NCI-H526 treated with DMSO at 0.1 percent for 48 hours (cell line): ENCODE data around the gene INVS.
A peak's percentile ranks its signal among the peaks of the same experiment; 100 is the strongest.
"Not testable (repeated sequence)": the region's sequence is repeated elsewhere in the genome, so short reads cannot be mapped to it uniquely, and the experiment has no call there.

Experiments
- DNase-seq: peaks from one replicate; lab custom pipeline; 2025; lab: John Stamatoyannopoulos, UW

INVS gene

GRCh38 chr9:100098887-100099721, at the start of gene INVS, which contains the start of gene ERP44:
TSS of gene INVS (plus strand) at chr9:100099243. CDS start at chr9:100104522, 5,279 bp downstream.
TSS of gene ERP44 (minus strand) at chr9:100099000. CDS start at chr9:100098840, 160 bp downstream.
- peak; percentile 96 for DNase-seq

DNA sequence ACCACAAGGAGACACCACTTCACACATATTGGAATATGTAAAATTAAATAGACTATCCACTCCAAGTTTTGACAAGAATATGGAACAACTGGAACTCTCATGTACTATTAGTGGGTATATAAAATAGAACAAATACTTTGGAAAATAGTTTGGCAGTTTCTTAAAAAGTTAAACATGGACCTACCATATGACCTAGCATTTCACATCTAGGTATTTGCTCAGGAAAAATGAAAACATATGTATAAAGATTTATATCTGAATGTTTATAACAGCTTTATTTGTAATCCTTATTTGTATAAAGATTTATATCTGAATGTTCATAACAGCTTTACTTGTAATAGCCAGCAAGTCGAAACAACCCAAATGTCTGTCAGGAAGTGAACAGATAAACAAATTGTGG, 49.5 kb upstream of the INVS start:
- no peak for DNase-seq

DNA sequence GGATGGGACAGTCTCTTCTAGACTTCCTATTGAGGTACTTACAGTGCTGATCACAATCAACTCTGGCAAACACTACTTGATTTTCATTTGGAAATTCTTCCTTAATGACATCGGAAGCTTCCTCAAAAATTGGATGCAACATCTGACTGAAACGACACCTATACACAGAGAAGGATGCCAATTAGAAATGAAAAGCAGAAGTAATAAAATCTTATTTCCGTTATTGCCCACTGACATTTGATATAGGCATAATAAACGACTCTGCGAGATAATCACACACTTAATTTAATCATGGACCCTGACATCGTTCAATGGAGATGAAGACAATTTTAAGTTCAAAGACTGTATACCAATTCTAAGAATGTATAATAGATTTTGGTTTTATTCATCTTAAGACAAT, 46.7 kb upstream of the INVS start:
- no peak for DNase-seq

DNA sequence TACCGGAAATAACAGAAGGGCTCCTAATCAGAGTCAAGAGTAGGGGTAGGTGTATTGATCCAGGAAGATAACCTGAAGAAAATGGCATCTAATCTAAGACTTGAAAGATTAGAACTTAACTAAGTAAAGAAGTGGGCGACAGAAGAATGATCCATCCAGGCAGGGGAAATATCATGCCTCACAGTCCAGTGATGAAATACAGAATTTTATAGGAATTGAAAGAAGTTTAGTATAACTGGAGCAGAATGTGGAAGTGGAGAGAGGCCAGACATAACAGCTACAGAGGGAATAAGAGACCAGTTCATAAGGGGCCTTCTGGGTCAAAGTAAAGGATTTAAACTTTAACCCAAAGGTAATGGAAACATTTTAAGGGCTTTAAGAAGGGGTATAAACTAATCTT, 42.5 kb upstream of the INVS start:
- DNase-seq: no peak

GRCh38 chr9:100057624-100058023, 41.4 kb upstream of the INVS start:
- DNase-seq: no peak

- DNase-seq: no peak
Observed at GRCh38 chr9:100058699-100059579, 40.1 kb upstream of the INVS start.

DNA sequence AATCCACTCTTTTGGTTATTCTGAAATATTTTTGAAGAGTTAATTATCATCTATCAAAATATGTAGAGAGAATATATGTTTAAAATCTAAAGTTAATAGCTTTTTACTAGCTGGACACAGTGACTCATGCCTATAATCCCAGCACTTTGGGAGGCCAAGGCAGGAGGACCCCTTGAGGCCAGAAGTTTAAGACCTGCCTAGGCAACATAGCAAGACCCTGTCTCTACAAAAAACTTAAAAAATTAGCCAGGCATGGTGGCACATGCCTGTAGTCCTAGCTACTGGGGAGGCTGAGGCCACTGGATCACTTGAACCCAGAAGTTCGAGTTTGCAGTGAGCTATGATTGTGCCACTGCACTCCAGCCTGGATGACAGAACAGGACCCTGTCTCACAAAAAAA, 36.4 kb upstream of the INVS start:
- not testable (repeated sequence) for DNase-seq

DNA sequence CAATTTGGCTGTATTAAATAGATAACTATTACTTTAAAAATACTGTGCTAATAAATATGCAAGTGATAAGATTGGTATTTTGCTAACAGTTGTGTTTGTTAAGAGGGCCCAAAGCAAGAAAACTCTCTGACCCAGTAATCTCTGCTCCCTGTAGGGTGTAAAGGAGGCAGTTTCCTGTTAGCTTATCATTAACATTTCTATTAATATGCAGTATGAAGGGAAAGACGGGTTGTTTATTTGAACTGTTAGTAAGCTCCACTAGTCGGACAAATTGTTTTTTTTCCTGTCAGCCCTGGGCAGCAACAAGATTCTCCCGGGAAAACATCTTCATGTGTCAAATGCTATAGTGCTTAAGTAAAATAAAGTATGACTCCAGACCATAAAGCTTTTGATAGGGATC, 35.9 kb upstream of the INVS start:
- no peak for DNase-seq

DNA sequence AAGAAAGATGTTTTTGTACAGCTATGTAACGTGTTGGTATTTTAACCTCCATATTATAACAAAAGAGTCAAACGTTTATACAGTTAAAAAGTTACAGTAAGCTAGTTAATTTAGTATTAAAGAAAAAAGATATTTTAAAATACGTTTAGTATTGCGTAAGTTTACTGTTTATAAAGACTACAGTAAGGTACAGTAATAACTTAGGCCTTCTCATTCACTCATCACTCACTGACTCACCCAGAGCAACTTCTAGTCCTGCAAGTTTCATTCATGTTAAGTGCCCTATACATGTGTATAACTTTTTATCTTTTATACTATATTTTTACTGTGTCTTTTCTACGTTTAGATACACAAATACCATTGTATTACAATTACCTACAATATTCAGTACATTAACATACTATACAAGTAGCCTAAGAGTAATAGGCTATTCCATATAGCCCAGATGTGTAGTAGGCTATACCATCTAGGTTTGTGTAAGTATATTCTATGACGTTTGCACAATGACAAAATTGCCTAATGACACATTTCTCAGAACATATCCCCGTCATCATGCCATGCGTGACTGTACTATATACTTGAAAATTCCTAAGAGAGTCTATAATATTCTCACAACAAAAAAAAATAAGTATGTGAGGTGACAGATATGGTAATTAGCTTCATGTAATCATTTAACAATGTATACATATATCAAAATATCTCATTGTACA, 34.0 kb upstream of the INVS start:
- DNase-seq: no peak

DNA sequence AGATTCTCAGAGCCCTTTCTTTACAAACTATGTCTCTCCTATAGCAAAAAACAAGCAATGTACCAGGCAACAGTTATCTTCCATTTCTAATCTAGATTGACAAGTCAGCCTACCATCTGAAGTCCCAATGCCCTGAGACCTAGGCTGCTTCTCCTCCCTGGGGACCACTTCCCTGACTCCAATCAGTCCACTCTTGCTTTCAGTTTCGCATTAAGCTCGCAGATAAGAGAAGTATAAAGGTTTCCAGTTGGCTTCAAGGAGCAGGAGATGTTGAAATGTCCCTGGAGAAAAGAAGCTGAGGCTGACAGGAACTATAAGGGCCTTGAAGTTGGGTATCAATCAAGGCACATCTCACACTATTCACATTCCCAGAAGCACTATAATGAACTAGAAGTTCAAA, 32.5 kb upstream of the INVS start:
- DNase-seq: no peak

DNA sequence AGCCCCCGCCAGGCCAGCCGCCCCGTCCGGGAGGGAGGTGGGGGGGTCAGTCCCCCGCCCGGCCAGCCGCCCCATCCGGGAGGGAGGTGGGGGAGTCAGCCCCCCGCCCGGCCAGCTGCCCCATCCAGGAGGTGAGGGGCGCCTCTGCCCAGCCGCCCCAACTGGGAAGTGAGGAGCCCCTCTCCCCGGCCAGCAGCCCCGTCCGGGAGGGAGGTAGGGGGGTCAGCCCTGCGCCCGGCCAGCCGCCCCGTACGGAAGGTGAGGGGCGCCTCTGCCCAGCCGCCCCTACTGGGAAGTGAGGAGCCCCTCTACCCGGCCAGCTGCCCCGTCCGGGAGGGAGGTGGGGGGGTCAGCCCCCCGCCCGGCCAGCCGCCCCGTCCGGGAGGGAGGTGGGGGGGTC, 31.1 kb upstream of the INVS start:
- not testable (repeated sequence) for DNase-seq

GRCh38 chr9:100069068-100069467, 30.0 kb upstream of the INVS start:
- DNase-seq: not testable (repeated sequence)

GRCh38 chr9:100070104-100071041, 28.7 kb upstream of the INVS start:
- DNase-seq: no peak

GRCh38 chr9:100071271-100071670, 27.8 kb upstream of the INVS start:
- DNase-seq: no peak

GRCh38 chr9:100072805-100073204, 26.2 kb upstream of the INVS start:
- no peak for DNase-seq

- no peak for DNase-seq
Observed at GRCh38 chr9:100074093-100074492, 24.9 kb upstream of the INVS start.

GRCh38 chr9:100074989-100075388, 24.1 kb upstream of the INVS start:
- DNase-seq: no peak

- DNase-seq: not testable (repeated sequence)
Observed at GRCh38 chr9:100076256-100076655, 22.8 kb upstream of the INVS start.

DNA sequence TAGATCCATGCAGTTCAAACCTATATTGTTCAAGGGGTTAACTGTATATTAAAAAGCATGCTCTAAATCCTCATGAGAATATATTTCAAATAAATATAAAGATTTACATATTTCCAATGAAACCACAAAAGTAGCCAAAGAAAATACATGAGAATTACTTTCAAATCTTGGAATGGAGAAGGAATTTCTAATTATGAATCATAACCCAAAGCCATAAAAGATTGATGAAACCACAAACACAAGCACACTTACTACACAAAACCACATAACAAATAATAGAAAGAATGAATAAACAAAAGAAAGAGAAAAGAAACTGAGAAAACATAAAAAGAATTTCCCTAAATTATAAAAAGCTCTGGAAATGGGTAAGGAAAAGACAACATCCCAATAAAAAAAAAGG, 16.3 kb upstream of the INVS start:
- no peak for DNase-seq

DNA sequence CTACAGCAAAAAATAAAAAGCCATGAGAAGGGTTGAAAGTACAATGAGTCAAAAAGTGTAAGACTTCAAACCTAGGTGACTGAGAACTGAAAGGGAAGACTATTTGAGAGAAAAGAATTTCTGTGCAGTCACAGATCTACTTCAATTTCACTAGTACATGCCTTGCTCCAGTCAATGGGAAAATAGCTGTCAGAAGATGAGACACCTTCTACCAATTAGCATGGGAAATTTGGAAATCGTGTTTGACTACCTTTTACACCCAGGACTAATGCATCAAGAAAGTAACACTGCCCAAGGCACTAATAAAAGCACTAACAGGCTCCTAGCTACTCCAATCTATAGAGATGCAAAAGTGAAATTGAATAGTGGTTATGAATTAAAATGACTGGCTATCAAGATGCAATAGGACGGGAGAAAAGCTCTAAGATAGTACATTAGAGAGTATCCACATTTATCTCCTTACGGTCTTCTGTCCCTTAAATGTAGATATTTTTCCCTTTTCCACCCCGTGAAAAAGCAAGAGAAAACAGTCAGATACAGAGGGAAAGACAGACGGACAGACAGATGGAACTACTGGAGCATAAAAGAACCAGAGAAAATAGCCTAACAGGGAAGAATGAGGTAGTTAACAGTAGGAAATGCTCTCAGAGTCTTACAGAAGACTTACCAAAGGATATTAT, 15.5 kb upstream of the INVS start:
- peak; percentile 15 for DNase-seq

DNA sequence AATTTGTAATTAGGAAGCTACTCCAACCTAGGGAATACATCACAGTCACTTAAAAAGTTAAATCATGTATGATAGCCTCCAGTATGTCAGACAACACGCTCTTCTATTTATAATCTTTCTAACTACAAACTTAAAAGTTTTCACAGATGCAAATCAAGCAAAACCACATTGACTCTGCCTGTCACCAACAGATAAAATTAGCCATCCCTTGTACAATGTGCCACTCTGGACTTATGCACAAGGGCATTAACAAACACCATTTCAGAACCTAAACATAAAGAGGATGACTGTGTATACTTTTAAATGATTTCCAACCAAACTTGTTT, 15.0 kb upstream of the INVS start:
- no peak for DNase-seq
